Measurements from ENCODE around the gene STK24.
"Not testable (repeated sequence)": the region's sequence is repeated elsewhere in the genome, so short reads cannot be mapped to it uniquely, and the experiment has no call there.

STK24 gene

DNA sequence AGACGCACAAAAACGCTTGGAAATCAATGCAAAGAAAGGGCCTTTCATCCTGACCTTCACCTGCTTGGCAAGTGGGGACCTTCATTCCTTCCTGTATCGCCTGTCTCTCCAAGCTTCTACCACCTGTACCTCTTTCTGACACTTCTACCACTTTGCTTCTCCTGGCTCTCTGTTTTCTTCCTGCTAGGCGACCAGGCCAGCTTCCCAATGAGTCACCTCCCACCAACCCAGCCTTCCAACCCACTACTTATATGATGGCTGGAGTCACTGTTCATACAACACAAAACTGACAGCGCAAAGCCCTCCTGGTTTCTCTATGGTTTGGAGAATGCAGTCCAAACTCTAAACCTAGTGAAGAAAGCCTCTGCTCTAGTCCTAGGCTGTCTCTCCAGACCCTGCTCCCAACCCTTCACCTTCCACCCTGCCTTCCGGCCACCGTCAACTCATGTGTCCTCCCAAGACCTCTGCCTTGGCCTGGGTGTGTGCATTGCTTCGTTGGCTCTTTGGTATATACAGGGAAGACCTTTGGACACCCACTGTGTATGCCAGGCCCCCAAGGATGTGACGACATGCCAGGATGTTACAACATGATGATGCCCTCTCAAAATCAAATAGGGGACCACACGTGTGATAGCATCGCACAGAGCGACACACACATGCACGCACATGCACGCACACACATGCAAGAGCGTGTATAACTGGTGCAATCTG, 148.5 kb downstream of the STK24 start:
- no peak for DNase-seq

DNA sequence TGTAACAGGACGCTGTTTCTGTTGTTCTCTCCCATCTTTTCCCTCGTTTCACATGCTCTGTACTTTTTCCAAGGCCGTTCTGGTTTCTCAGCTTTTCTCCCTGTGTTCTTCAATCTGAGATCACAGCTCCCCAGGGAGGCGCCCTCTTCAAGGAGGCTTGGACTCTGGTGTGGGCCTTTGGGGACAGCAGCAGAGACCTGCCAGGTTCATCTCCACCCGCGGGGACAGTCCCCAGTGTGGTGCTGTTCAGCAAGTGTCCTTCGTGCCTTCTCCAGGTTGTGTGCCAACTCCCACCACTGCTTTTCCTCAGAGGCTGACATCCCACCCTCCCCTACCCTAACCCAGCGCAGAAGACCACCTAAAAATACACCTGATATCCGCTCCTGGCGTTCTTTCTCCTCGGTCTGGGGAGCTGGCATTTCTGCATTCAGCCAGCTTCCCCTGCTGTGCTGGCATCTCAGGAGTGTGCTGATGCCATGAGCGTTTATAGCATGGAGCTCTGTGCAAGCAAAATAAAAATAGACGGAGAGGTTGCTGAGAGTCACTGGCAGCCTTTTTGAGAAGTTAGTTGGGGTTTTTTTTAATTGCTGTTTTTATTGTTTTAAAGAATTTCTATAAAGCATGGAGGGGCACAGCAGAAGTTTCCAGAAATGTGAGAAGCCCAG, 149.4 kb downstream of the STK24 start:
- DNase-seq, result no peak

DNA sequence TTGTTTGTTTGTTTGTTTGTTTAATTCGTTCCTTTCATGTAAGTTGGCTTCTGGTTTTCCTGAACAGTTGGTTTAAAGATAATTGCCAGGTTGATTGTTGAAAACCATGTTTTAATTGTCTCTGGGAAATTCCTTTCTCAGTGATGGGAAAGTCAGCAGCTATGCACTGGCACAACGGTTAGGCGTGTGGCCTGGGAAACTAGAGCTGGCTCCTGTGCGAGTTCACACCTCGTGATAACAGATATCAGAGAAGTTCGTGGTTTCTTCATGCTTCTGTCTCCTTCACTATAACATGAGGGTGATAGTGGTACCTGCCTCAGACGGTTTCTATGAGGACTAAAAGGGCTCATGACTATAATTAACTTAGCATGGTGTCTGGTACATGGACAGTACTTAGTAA, 153.5 kb downstream of the STK24 start:
- no peak for DNase-seq

DNA sequence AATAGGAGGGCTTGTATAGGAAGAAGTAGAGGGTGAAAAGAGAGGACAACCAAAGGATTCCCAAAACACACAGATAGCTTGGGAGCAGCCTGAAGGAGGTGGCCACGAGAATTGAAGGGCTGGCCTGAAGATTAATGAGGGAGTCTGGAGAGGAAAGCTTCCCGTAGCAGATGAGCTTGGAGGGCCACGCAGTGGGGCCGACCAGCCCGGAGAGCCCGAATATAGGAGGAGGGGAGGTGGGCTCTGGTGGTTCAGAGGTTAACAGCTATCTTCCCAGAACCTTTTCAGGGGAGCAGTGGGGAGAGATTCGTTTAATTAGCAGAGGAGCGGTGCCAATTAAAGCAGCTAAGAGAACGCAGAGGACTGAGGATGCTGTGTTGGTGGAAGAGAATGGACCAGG, 154.9 kb downstream of the STK24 start:
- DNase-seq, result no peak

DNA sequence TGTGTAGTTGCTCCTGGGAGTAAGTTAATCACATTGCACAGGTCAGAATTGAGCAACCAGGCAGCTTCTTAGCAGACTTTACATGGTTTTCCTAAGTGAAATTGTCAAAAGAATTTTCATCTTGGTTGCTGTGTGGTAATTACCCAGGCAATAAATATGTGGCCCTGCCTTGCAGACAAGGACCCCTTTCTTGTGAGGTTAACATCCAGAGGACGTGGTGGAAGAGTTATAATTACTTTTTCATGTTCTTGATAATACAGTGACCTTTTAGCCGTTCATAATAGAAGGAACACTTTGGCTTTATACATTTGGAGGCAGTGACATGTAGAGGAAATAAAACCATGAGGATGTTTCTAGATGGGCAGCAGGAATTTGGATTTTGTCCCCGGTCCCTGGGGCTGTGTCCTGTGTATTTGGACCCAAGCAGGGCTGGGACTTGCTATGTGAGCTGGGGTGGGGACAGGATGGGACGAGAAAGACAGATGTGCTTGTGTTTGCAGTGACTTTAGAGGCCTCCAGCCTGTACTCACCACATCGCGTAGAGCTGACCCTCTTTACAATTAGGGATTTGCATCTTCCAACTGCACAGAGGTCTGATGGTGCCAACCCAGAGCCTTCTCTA, 156.2 kb downstream of the STK24 start:
- no peak for DNase-seq

DNA sequence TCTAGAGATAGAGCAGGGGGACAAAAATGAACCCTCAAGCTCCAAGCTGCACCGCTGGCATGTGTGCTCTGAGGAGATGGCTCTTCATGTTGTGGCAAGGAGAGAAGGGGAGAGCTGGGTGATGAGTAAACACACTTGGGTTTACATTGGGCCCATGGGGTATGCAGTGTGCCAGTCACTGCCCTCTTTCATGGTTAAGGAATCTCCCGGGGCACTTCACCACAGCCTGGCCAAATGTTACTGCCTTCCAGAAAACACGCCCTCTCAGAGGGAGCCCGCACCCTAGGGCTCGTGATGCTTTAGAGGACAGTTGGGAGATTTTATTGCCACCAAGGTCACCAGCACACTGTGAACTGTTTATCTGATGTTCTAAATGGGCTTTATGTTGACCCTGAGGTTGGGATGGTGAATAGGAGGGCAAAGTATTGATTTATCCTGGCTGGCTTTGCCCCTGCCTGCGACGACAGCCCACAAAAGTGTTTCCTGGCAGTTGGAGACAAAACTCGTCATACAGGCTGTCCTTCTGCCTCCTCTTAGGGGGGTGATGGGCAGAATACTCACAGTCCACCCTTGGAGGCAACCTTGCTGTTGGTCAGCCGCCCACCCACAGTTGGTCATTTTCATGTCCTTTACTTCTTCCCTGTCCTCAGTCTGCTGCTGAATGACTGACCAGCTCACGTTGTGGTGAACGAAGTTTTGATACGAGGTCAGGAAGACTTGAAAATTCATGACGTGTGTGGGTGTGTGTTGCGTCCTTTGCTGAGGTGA, 156.9 kb downstream of the STK24 start:
- DNase-seq, result no peak

DNA sequence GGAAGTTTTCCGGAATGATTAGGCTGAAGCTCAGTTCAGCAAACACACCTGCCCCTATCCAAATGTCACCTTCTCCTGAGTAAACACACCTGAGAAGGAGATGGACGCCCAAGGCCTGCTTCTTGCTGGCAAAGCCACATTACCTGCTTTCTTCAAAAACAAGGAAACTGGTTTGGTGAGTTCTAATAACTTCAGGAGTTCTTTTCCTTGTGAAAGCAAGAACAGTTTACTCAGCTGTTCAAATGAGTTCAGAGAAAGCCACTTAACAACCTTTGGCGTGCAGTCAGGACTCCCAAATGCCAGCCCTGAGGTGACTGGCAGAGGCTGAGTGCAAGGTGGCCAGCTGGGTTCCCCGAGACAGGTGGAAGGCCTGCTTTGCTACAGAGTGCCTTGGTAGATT, 160.5 kb downstream of the STK24 start:
- DNase-seq, result no peak

DNA sequence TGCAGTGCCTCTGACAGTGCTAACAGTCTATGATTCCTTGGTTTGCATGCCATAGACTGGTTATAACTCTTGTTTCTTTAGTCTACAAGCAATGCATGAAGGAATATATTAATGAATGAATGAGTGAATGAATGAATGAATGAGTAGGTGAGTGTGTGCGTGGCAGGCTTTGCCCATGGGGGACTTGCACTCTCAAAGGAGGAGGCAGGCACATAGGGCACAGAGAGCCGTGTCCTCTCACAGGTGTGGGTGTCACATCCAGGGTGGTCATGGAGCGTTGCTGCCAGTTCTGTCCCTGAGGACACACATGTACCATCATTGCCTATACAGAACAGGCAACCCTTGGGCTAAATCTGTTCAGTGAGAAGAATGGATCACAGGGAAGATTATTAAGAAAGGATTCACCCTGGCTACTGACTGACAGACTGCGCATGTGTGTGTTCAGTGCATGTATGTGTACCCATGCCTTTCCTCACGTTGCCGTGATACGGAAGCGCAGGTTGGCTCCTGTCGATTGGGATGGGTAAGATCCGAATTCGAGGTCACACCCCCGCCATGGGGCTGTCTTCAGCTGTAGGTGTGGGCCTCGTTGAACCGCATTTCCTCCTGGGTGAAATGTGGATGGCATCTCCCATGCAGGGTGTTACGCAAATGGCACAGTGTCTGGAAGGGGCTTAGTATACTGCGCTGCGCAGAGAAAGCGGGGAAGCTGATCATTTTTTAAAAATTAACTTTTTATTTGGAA, 161.4 kb downstream of the STK24 start:
- DNase-seq, result no peak

DNA sequence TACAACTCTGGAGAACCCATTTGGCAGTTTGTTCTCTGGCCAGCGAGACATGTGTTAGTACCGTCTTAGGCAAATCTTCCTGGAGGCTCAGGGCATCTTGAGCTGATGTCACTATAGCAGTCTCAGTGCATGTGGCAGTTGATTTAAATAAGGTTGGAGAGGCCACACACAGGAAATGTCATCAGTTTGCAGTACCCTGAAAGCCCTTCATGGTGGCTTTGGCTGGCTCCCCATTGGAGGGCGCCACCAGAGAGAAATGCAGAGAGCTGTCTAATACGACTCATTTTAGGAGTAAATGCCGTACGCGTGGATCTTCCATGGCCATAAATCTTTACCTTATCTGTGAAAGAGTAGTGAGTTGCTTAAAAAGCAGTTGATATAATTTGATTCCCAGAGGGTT, 163.1 kb downstream of the STK24 start:
- no peak for DNase-seq

DNA sequence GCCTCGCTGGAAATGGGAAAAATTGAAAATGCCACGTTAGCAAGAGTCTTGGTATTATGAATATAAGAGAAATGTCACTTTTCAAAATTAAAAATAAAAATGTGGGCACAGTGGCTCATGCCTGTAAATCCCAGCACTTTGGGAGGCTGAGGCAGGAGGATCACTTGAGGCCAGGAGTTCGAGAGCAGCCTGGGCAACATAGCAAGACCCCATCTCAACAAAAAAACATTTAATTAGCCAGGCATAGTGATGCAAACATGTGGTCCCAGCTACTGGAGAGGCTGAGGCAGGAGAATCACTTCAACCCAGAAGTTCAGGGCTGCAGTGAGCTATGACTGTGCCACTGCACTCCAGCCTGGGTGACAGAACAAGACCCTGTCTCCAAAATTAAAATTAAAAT, 163.6 kb downstream of the STK24 start:
- not testable (repeated sequence) for DNase-seq

DNA sequence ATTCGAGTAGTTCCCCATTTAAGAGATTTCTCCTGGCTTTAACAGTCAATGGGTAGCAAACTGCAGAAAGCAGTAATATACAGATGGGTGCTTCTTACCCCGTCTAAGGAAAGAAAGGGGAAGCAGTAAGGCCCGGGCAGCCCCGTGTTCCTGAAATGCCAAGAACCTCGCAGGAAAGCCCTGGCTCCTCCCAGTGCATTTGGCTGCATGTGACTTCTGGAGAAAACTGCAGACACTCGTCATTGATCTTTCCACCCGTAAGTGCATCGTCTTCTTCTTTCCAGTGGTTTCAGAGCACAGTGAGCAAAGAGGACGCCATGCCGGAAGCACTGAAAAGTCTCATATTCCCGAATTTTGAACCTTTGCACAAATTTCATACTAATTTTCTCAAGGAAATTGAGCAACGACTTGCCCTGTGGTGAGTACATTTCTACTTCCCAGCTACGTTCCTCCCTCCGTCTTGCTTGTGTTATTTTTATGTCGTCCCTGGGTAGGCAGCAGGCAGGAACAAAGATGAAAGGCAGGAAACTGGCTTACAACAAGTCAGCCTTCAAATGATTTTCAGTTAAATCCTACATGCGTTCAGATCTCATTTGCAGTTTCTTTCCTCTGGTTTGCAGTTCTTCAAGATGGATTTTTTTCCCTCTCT, 165.2 kb downstream of the STK24 start:
- peak; percentile 68 to 78 for DNase-seq

DNA sequence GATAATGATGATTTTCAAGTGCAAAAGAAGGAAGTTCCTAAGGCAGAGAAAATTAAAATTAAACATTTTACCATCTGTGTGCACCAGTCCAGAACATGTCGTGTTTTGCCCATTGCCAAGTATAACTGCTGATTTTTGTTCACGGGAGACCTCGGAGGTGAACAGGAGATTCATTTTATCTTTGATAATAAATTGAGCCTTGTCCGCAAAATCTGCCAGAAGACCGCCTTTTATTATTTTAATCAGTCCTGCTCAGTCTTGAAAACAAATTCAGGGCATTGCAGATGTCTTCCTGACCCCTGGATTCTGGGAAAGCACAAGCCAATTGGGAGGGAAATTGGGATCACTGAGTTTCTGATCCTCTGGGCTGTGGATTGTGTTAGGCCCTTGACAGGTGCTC, 165.9 kb downstream of the STK24 start:
- no peak for DNase-seq

DNA sequence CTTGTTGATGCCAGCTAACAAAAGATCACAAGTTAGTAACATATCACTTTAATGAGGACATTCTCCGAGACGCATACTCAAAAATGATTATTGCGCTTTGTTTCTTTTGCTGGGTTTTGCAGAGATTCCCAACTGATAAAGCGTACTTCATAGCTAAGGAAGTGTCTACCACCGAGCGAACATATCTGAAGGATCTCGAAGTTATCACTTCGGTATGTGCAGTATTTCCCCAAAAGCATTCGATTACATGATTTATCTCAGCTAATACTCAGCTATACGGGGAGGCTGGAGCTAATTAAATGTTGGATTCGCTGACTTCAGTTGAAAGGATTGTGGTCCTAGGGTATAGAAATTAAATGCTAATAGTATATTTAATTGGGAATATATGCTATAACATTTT, 166.3 kb downstream of the STK24 start:
- DNase-seq, result no peak

DNA sequence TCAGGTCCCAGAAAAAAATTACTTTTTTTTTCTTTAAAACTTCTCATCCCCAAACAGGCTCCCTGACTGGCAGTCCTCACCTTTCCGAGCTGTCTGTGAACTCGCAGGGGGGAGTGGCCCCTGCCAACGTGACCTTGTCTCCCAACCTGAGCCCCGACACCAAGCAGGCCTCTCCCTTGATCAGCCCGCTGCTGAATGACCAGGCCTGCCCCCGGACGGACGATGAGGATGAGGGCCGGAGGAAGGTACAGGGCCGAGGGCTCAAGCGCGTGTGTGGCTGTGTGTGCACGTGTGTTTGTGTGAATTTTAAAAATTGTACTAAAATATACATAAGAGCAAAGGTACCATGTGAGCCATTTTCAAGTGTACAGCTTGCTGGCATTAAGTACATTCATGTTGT, 167.6 kb downstream of the STK24 start:
- no peak for DNase-seq

DNA sequence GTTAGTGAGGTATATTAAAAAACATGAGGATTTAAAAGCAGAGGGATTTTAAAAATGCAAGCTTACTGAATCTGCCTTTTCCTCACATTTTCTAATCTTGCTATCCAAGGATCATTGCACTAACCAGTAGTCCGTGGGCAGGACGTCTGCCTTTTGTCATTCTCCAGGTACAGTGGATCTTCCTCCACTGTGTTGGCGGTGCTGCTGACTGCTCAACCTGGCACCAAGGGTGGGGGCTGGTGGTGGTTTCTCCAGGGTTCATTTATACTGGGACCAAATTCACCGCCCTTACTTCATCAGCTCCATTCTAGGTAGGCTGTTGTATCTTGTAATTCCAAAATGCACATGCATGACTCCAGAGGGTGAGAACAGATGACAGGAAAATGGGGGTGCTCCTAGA, 169.3 kb downstream of the STK24 start:
- DNase-seq, result no peak

DNA sequence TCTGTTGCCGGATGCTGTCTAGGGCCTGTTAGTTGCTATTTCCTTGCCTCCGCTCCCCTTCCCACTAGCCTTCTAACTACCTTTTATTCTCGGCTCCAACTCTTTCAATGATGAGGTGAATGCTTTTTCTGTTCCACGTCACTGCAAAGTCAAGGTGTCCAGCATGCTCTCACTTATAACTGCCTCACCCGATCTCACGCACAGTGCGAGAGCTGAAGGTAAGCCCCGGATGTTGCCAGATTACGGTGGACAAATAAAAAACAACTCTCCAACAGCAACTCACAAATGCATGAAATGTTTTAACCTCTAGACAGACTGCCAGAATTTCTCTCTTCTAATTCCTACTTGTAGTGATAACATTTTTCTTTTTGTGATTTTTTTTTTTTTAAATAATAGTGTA, 169.9 kb downstream of the STK24 start:
- DNase-seq, result no peak

DNA sequence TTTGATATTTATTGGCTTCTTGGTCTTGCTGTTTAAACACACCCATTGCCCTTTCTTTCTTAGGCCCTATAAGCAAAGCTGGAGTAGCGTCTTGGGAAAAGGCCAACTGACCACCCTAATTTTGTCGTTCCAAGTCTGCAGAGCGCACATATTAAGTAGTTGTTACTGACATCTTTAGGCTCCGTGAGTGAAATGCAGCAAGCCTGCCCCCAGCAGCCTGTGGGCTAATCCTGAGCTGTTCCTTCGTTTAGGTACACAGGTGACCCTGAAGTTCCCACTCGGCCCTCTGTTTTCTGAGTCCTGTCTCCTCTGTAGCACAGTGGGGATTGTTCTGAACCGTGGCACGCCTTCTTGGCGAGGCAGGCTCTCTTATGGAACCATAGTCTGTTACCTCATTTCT, 170.5 kb downstream of the STK24 start:
- DNase-seq, result no peak

DNA sequence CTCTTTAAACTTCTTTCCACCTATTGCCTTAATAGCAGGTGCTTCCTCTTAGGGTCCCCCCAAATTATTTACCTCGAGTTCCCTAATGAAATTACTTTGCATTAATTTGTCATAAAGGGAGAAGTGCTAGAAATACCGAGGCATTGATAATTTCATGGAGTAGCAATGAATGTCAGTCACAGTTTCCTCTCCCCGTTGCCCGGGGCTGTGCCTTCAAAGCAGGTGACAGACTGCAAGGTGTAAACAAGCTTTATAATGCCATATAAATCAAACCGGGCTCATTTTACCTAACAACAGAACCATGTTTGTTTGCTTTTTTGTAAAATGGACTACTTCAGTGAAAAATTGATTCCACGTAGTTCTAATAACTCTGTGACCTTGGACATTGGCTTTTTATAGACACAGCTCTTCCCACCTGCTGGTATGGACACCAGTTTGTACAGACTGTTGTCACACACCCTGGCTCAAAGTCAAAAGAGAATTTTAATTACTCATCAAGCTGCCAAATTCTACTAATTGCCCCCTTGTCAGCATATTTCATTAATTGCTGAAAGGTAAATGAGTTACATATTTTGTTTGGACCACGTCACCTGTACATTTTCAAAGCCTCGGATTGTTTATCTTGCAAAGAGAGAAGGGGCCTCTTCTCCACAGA, 171.1 kb downstream of the STK24 start:
- no peak for DNase-seq

DNA sequence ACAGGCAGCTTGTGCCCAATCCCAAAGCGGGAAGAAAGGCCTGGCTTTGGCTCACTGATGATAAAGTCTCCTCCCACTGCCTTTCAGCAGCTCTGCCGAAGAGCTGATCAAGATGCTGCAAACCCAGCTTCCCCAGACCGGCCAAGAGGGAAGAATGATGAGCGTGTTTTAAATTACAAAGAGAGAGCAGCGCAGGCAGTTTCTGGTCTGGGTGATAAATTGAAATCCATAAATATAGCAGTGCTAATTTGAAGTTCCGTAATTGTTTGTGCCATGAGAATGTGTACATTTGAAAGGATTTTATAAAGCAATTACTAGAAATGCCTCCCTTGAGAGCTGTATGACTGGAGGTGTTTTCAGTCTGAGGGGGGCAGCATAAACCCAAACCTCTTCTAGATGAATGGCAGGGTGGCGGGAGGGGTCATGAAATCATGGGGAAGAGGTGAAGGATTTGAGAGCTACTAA, 171.8 kb downstream of the STK24 start:
- DNase-seq, result no peak

DNA sequence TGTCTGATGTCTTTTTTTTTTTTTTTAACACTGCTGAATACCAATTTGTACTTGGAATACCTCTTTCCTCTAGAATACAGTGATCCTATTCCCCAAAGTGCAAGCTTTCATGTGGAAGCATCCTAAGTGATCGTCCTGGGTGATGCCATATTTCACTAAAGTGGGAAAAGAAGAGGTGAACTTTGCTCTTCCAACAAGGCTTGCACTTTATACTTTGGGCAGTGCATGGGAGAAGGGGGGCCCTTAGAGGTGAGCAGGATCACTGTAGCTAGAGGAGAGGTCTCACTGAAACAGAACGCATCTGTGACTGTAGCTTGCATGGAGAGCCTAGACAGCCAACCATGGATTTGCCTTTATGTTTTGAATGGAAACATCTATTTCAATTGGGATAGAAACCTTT, 173.8 kb downstream of the STK24 start:
- no peak for DNase-seq

DNA sequence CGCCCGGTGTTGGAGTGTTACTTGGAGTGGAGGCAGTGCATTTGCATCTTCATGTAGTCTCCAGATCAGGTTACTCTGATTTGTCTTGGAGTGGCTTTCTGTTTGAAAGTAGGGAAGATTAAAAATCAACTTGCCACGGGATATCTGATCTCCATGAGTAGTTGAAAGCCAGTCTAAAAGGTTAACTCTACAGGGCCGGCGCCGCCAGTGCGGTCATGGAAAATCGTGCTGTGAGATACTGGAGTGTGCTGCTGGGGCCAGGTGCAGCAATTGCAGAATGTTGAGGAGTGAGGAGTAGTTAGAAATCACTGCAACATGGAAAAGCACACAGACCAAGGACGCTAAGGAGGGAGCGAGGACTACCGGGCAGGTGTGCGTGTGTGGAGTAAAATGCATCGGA, 175.0 kb downstream of the STK24 start:
- DNase-seq, result no peak

DNA sequence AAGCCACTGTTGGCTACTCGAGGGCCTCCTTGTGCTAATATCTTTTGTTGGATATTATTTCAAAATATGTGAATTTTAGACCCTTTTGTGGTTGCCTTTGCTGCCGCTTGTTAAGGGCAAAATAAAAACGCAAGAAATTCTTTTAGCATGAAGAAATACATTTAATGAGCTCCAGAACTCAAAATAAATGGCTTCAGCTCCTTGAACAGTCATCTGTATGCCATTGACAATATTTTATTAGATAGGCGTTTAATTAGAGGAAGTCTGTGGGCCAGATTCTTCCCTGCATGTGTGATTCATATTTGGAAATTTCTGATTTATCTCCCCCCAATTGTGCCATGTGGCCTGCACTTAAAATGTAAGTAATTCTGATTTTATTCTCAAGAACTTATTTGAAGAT, 177.2 kb downstream of the STK24 start:
- DNase-seq, result no peak
